ENCODE measurements around the gene ENTPD1.

The ENTPD1 gene

GRCh38 chr10:95832216-95833041, 76.5 kb downstream of the ENTPD1 start:
- no peak for DNase-seq (ENCODE audit: low spot score)

GRCh38 chr10:95833042-95833610, 77.2 kb downstream of the ENTPD1 start:
- DNase-seq (ENCODE audit: low spot score): no peak

GRCh38 chr10:95834406-95834805, 78.4 kb downstream of the ENTPD1 start:
- DNase-seq (ENCODE audit: low spot score): no peak

- no peak for DNase-seq (ENCODE audit: low spot score)
Observed at GRCh38 chr10:95835149-95835860, 79.3 kb downstream of the ENTPD1 start.

GRCh38 chr10:95835911-95836310, 79.9 kb downstream of the ENTPD1 start:
- no peak for DNase-seq (ENCODE audit: low spot score)

- DNase-seq (ENCODE audit: low spot score): no peak
Observed at GRCh38 chr10:95836610-95837355, 80.8 kb downstream of the ENTPD1 start.

GRCh38 chr10:95837356-95837776, 81.4 kb downstream of the ENTPD1 start:
- no peak for DNase-seq (ENCODE audit: low spot score)

- DNase-seq (ENCODE audit: low spot score): no peak
Observed at GRCh38 chr10:95837783-95838182, 81.8 kb downstream of the ENTPD1 start.

- no peak for DNase-seq (ENCODE audit: low spot score)
Observed at GRCh38 chr10:95840121-95840520, 84.2 kb downstream of the ENTPD1 start.

- no peak for DNase-seq (ENCODE audit: low spot score)
Observed at GRCh38 chr10:95840681-95841080, 84.7 kb downstream of the ENTPD1 start.

- peak; percentile 38 for DNase-seq (ENCODE audit: low spot score)
Observed at GRCh38 chr10:95841661-95842498, 85.9 kb downstream of the ENTPD1 start.

GRCh38 chr10:95845411-95845810, 89.4 kb downstream of the ENTPD1 start:
- DNase-seq (ENCODE audit: low spot score): no peak

- DNase-seq (ENCODE audit: low spot score): no peak
Observed at GRCh38 chr10:95847007-95847406, 91.0 kb downstream of the ENTPD1 start.

- DNase-seq (ENCODE audit: low spot score): no peak
Observed at GRCh38 chr10:95848841-95849240, 92.9 kb downstream of the ENTPD1 start.

- DNase-seq (ENCODE audit: low spot score): no peak
Observed at GRCh38 chr10:95850791-95851190, 94.8 kb downstream of the ENTPD1 start.

GRCh38 chr10:95860166-95860940, 104.4 kb downstream of the ENTPD1 start:
- no peak for DNase-seq (ENCODE audit: low spot score)

- no peak for DNase-seq (ENCODE audit: low spot score)
Observed at GRCh38 chr10:95861386-95861785, 105.4 kb downstream of the ENTPD1 start.

GRCh38 chr10:95864906-95865813, 109.2 kb downstream of the ENTPD1 start:
- peak; percentile 83 for DNase-seq (ENCODE audit: low spot score)

GRCh38 chr10:95865814-95866466, 110.0 kb downstream of the ENTPD1 start:
- no peak for DNase-seq (ENCODE audit: low spot score)

Measured in GM03348 (cell line).